OCI-LY1 (cell line): ENCODE data around the gene HOXA3.

Source experiments
- H2AFZ ChIP-seq: fragments of 200-600 bp; sonication (generic), shearing (Covaris generic); 2 replicates; pipeline ENCODE4 v1.6.0; 2014; ENCODE audit warnings: antibody characterized with exemption, mild to moderate bottlenecking, low read length
- H3F3A ChIP-seq: fragments of 200-600 bp; sonication (generic), shearing (Covaris generic); 2 replicates; pipeline ENCODE4 v1.6.0; 2014; ENCODE audit warnings: mild to moderate bottlenecking, antibody characterized with exemption, low read length, moderate library complexity; ENCODE audit not compliant: insufficient read depth
- H3K27ac ChIP-seq: fragments of 200-600 bp; sonication (generic); 2 replicates; pipeline ENCODE4 v1.5.1; 2014; ENCODE audit warnings: low read length, mixed run types, mild to moderate bottlenecking, low read depth; ENCODE audit not compliant: poor library complexity, severe bottlenecking
- H3K27me3 ChIP-seq: fragments of 200-600 bp; sonication (generic); 2 replicates; pipeline ENCODE4 v1.6.0; 2014; ENCODE audit warnings: antibody characterized with exemption, mild to moderate bottlenecking, low read length, moderate library complexity; ENCODE audit not compliant: insufficient read depth
- H3K36me3 ChIP-seq: fragments of 200-600 bp; sonication (generic); 2 replicates; pipeline ENCODE4 v1.6.1; 2014; ENCODE audit warnings: mild to moderate bottlenecking, antibody characterized with exemption, low read length, moderate library complexity, mixed read lengths; ENCODE audit not compliant: insufficient read depth
- H3K4me1 ChIP-seq: fragments of 200-600 bp; sonication (generic); 2 replicates; pipeline ENCODE4 v1.5.1; 2014; ENCODE audit warnings: mild to moderate bottlenecking, low read length, moderate library complexity; ENCODE audit not compliant: insufficient read depth, severe bottlenecking
- H3K4me2 ChIP-seq: fragments of 200-600 bp; sonication (generic), shearing (Covaris generic); 2 replicates; pipeline ENCODE4 v1.6.1; 2014; ENCODE audit warnings: low read length
- H3K4me3 ChIP-seq: fragments of 200-600 bp; sonication (generic); 2 replicates; pipeline ENCODE4 v1.5.1; 2014; ENCODE audit warnings: low read length, low read depth, mild to moderate bottlenecking, mixed read lengths; ENCODE audit not compliant: poor library complexity, severe bottlenecking
- H3K79me2 ChIP-seq: fragments of 200-600 bp; shearing (Covaris generic); 2 replicates; pipeline ENCODE4 v1.6.1; 2016; ENCODE audit warnings: mixed run types, low read length, mixed read lengths; ENCODE audit not compliant: insufficient read depth
- H3K9ac ChIP-seq: fragments of 200-600 bp; sonication (generic), shearing (Covaris generic); 2 replicates; pipeline ENCODE4 v1.6.1; 2014; ENCODE audit warnings: mild to moderate bottlenecking, low read length, mixed read lengths
- H3K9me2 ChIP-seq: fragments of 200-600 bp; sonication (generic), shearing (Covaris generic); 2 replicates; pipeline ENCODE4 v1.6.1; 2014; ENCODE audit warnings: low read depth, mild to moderate bottlenecking, low read length, mixed read lengths
- H3K9me3 ChIP-seq: fragments of 200-600 bp; shearing (Covaris generic); 2 replicates; pipeline ENCODE4 v1.6.1; 2014; ENCODE audit warnings: low read length, mixed read lengths
- H4K20me1 ChIP-seq: fragments of 200-600 bp; sonication (generic), shearing (Covaris generic); 2 replicates; pipeline ENCODE4 v1.6.0; 2016; ENCODE audit warnings: mild to moderate bottlenecking, low read length; ENCODE audit not compliant: insufficient read depth
- EZH2 ChIP-seq: fragments of 200-600 bp; sonication (generic), shearing (Covaris generic); IDR thresholded peaks from 2 replicates; pipeline ENCODE4 v1.8.0; 2017; ENCODE audit warnings: borderline replicate concordance, mixed run types, mild to moderate bottlenecking, antibody characterized with exemption, low read length, moderate library complexity, mixed read lengths
- TF ChIP-seq, protein P1 (sequence below): fragments of 200-600 bp; sonication (generic), shearing (Covaris generic); IDR thresholded peaks from 2 replicates; pipeline ENCODE4 v1.5.1; 2017; ENCODE audit warnings: mild to moderate bottlenecking, antibody characterized with exemption, low read length, moderate library complexity, mixed read lengths

The HOXA3 gene

DNA sequence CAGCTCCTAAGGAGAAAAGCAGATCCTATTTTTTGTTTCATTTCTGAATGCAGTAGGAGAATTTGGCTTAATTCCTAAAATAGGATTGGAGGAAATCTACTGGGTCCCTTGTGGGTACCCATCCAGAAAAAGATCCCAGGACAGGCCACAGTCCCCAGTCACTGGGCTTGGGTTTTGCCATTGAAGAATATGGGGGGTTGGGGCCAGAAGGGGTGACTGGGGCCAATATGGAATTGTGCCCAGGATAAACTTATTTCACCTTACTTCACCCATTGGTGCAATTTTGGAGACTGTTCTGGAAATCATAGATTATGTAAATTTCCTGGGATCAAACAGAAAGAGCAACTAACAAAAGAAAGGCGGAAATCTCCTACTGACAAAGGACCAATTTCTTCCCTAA lies 13.9 kb downstream of the HOXA3 start:
- Histone ChIP-seq H3F3A (no peaks in the 10 kb centered on the region), H3K4me1 (peaks cover 9% of the 10 kb centered on the region), H3K4me2 (no peak overlapping the region), H3K9me2 (no peaks in the 10 kb centered on the region), H3K27me3 (no peaks in the 10 kb centered on the region), H3K79me2 (no peaks in the 10 kb centered on the region), H3K9me3 (no peaks in the 10 kb centered on the region), H3K4me3 (no peak overlapping the region), H3K9ac (no peak overlapping the region), H2AFZ (no peak overlapping the region), H4K20me1 (no peaks in the 10 kb centered on the region), H3K36me3 (no peaks in the 10 kb centered on the region), H3K27ac (no peak overlapping the region)
- TF ChIP-seq, protein P1, sequence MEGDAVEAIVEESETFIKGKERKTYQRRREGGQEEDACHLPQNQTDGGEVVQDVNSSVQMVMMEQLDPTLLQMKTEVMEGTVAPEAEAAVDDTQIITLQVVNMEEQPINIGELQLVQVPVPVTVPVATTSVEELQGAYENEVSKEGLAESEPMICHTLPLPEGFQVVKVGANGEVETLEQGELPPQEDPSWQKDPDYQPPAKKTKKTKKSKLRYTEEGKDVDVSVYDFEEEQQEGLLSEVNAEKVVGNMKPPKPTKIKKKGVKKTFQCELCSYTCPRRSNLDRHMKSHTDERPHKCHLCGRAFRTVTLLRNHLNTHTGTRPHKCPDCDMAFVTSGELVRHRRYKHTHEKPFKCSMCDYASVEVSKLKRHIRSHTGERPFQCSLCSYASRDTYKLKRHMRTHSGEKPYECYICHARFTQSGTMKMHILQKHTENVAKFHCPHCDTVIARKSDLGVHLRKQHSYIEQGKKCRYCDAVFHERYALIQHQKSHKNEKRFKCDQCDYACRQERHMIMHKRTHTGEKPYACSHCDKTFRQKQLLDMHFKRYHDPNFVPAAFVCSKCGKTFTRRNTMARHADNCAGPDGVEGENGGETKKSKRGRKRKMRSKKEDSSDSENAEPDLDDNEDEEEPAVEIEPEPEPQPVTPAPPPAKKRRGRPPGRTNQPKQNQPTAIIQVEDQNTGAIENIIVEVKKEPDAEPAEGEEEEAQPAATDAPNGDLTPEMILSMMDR: no peak
- TF ChIP-seq EZH2: no peak

GRCh38 chr7:27137640-27138315 lies 14.6 kb downstream of the HOXA3 start:
- H3K9me2 ChIP-seq: no peaks in the 10 kb centered on the region
- H3K9ac ChIP-seq: no peak overlapping the region
- no peaks in the 10 kb centered on the region for H4K20me1 ChIP-seq
- H2AFZ ChIP-seq: no peak overlapping the region
- no peak overlapping the region for H3K4me2 ChIP-seq
- TF ChIP-seq EZH2: no peak
- TF ChIP-seq, protein P1: no peak
- no peaks in the 10 kb centered on the region for H3K79me2 ChIP-seq
- no peaks in the 10 kb centered on the region for H3K36me3 ChIP-seq
- H3K4me3 ChIP-seq: no peak overlapping the region
- H3F3A ChIP-seq: no peaks in the 10 kb centered on the region
- H3K27ac ChIP-seq: no peak overlapping the region
- H3K4me1 ChIP-seq: peaks cover 8% of the 10 kb centered on the region
- no peaks in the 10 kb centered on the region for H3K27me3 ChIP-seq
- no peaks in the 10 kb centered on the region for H3K9me3 ChIP-seq

GRCh38 chr7:27134392-27134791 lies 18.0 kb downstream of the HOXA3 start:
- Histone ChIP-seq H3K4me1 (no peaks in the 10 kb centered on the region), H3K9ac (no peak overlapping the region), H3F3A (no peaks in the 10 kb centered on the region), H4K20me1 (no peaks in the 10 kb centered on the region), H3K36me3 (no peaks in the 10 kb centered on the region), H3K27ac (no peak overlapping the region), H2AFZ (no peak overlapping the region), H3K4me3 (no peak overlapping the region), H3K9me3 (no peaks in the 10 kb centered on the region), H3K4me2 (no peak overlapping the region), H3K9me2 (no peaks in the 10 kb centered on the region), H3K27me3 (no peaks in the 10 kb centered on the region), H3K79me2 (no peaks in the 10 kb centered on the region)
- TF ChIP-seq EZH2: no peak
